Neuronal stem cell (in vitro differentiated cells): ENCODE measurements around the gene IL20RB.
A peak's percentile ranks its signal among the peaks of the same experiment; 100 is the strongest.

ENCODE experiments used
- DNase-seq: peaks from one replicate; pipeline ENCODE4 v3.0.0-alpha.2; 2013; ENCODE audit warnings: low spot score
- H2AFZ ChIP-seq: one replicate; pipeline ENCODE4 v1.6.1; 2013; ENCODE audit warnings: mild to moderate bottlenecking, low read length, inconsistent platforms
- H2AK5ac ChIP-seq: 2 replicates; pipeline ENCODE4 v1.6.1; 2013; ENCODE audit warnings: low read depth, mild to moderate bottlenecking, inconsistent platforms, low read length, moderate library complexity, mixed read lengths
- H2BK120ac ChIP-seq: 2 replicates; pipeline ENCODE4 v1.6.1; 2013; ENCODE audit warnings: low read depth, mild to moderate bottlenecking, inconsistent platforms, low read length, moderate library complexity, mixed read lengths
- H2BK12ac ChIP-seq: one replicate; pipeline ENCODE4 v1.6.1; 2013; ENCODE audit warnings: low read length, inconsistent platforms
- H2BK15ac ChIP-seq: 2 replicates; pipeline ENCODE4 v1.6.1; 2013; ENCODE audit warnings: mild to moderate bottlenecking, low read length, inconsistent platforms, mixed read lengths
- H2BK5ac ChIP-seq: one replicate; pipeline ENCODE4 v1.6.1; 2013; ENCODE audit warnings: inconsistent platforms, mild to moderate bottlenecking, low read length, moderate library complexity
- H3K14ac ChIP-seq: one replicate; pipeline ENCODE4 v1.6.1; 2013; ENCODE audit warnings: low read length, inconsistent platforms
- H3K18ac ChIP-seq: 2 replicates; pipeline ENCODE4 v1.6.1; 2013; ENCODE audit warnings: low read length, inconsistent platforms
- H3K23ac ChIP-seq: 2 replicates; pipeline ENCODE4 v1.6.1; 2013; ENCODE audit warnings: low read depth, mild to moderate bottlenecking, mixed read lengths, low read length, inconsistent platforms; ENCODE audit not compliant: poor library complexity
- H3K27ac ChIP-seq: replicated peaks from 3 replicates; pipeline ENCODE4 v1.5.1; 2013; ENCODE audit warnings: low read length, inconsistent platforms
- H3K27me3 ChIP-seq, 3 experiments: 2 replicates each; pipeline ENCODE4 v1.6.1; 2013; ENCODE audit warnings: low read length in 3 of 3, mild to moderate bottlenecking in 2 of 3, inconsistent platforms in 1 of 3, low read depth in 1 of 3, mixed read lengths in 1 of 3, moderate library complexity in 1 of 3; ENCODE audit not compliant: control insufficient read depth in 3 of 3, insufficient read depth in 3 of 3
- H3K36me3 ChIP-seq, 2 donors: replicated peaks in 1 of 2; 2 replicates each; pipeline ENCODE4 v1.6.1; 2013; ENCODE audit warnings: low read length in 2 of 2; ENCODE audit not compliant: control insufficient read depth in 2 of 2, insufficient read depth in 2 of 2
- H3K4ac ChIP-seq: 2 replicates; pipeline ENCODE4 v1.6.1; 2013; ENCODE audit warnings: inconsistent platforms, mild to moderate bottlenecking, low read length, moderate library complexity
- H3K4me1 ChIP-seq, 2 donors: 1 replicate in 1 of 2; 2 replicates in 1 of 2; pipeline ENCODE4 v1.6.1; 2013; ENCODE audit warnings: low read length in 2 of 2, low read depth in 1 of 2; ENCODE audit not compliant: control insufficient read depth in 2 of 2, insufficient read depth in 1 of 2
- H3K4me2 ChIP-seq: one replicate; pipeline ENCODE4 v1.6.1; 2013; ENCODE audit warnings: mild to moderate bottlenecking, low read length, inconsistent platforms; ENCODE audit not compliant: insufficient read depth, poor library complexity, severe bottlenecking
- H3K4me3 ChIP-seq, 2 donors: 2 replicates each; pipeline ENCODE4 v1.5.1; 2013; ENCODE audit warnings: low read length in 2 of 2, mild to moderate bottlenecking in 2 of 2, inconsistent platforms in 1 of 2, moderate library complexity in 1 of 2
- H3K79me1 ChIP-seq: one replicate; pipeline ENCODE4 v1.6.1; 2013; ENCODE audit warnings: low read depth, mild to moderate bottlenecking, inconsistent platforms, low read length, moderate library complexity
- H3K9ac ChIP-seq: one replicate; pipeline ENCODE4 v1.6.1; 2013; ENCODE audit warnings: mild to moderate bottlenecking, low read depth, low read length, inconsistent platforms; ENCODE audit not compliant: poor library complexity
- H3K9me3 ChIP-seq, 2 donors: replicated peaks in 1 of 2; 2 replicates each; pipeline versions ENCODE3 to v1.6.1; 2013; ENCODE audit warnings: low read length in 2 of 2, mild to moderate bottlenecking in 2 of 2, inconsistent platforms in 1 of 2, low read depth in 1 of 2, mixed read lengths in 1 of 2, moderate library complexity in 1 of 2; ENCODE audit not compliant: control insufficient read depth in 2 of 2, insufficient read depth in 1 of 2
- H4K8ac ChIP-seq: one replicate; pipeline ENCODE4 v1.6.1; 2013; ENCODE audit warnings: low read depth, mild to moderate bottlenecking, inconsistent platforms, low read length, moderate library complexity
- H4K91ac ChIP-seq: one replicate; pipeline ENCODE4 v1.6.1; 2013; ENCODE audit warnings: low read length, low read depth, mild to moderate bottlenecking, inconsistent platforms; ENCODE audit not compliant: poor library complexity
- WGBS, 2 donors: extraction: QIAGEN DNeasy Blood & Tissue Kit; methylation state at CpG; one replicate each; pipeline ENCODE4 v1.1.7; 2013; ENCODE audit warnings: missing lambda C conversion rate in 2 of 2, mixed read lengths in 1 of 2; ENCODE audit not compliant: insufficient read length in 2 of 2, insufficient replicate concordance in 1 of 2; ENCODE audit errors: extremely low coverage in 2 of 2; 5-methylcytosine and 5-hydroxymethylcytosine counted together

Gene IL20RB

GRCh38 chr3:137035631-137036030 is 77.8 kb downstream of the IL20RB start:
- DNase-seq, result no peak
- H2AFZ ChIP-seq, result no peak overlapping the region
- H2BK5ac ChIP-seq, result no peak overlapping the region
- H2AK5ac ChIP-seq, result peak overlapping the region; percentile 64
- no peak overlapping the region for H2BK12ac ChIP-seq
- H2BK15ac ChIP-seq, result peak overlapping the region; percentile 58
- no peaks in the 10 kb centered on the region for H3K36me3 ChIP-seq
- H3K4ac ChIP-seq, result no peak overlapping the region
- H3K4me3 ChIP-seq, result no peak overlapping the region
- H3K9ac ChIP-seq, result no peak overlapping the region
- H3K9me3 ChIP-seq, result no peaks in the 10 kb centered on the region
- peak overlapping the region; percentile 74 for H3K18ac ChIP-seq
- no peak overlapping the region for H4K91ac ChIP-seq
- H3K23ac ChIP-seq, result no peak overlapping the region
- no peak overlapping the region for H3K4me2 ChIP-seq
- H3K79me1 ChIP-seq, result no peaks in the 10 kb centered on the region
- no peak overlapping the region for H3K27ac ChIP-seq
- peaks cover 0 to 16% (median 3%) of the 10 kb centered on the region in 3 experiments for H3K27me3 ChIP-seq
- no peak overlapping the region for H2BK120ac ChIP-seq
- no CpG with 5 or more reads among the region's 5 CpGs for WGBS, 2 donors
- peaks cover 0 to 3% of the 10 kb centered on the region in 2 donors for H3K4me1 ChIP-seq
- H4K8ac ChIP-seq, result no peak overlapping the region
- H3K14ac ChIP-seq, result no peak overlapping the region

GRCh38 chr3:137039570-137039969 is 81.8 kb downstream of the IL20RB start:
- no peak overlapping the region for H3K4ac ChIP-seq
- peaks cover 0 to 2% of the 10 kb centered on the region in 2 donors for H3K4me1 ChIP-seq
- H4K8ac ChIP-seq, result no peak overlapping the region
- H4K91ac ChIP-seq, result no peak overlapping the region
- H3K4me2 ChIP-seq, result no peak overlapping the region
- H3K9ac ChIP-seq, result no peak overlapping the region
- H2BK12ac ChIP-seq, result no peak overlapping the region
- no peak overlapping the region for H2AFZ ChIP-seq
- H3K4me3 ChIP-seq, result no peak overlapping the region
- no peak overlapping the region for H2AK5ac ChIP-seq
- no peaks in the 10 kb centered on the region for H3K36me3 ChIP-seq
- H2BK5ac ChIP-seq, result no peak overlapping the region
- H3K14ac ChIP-seq, result no peak overlapping the region
- no peak overlapping the region for H3K23ac ChIP-seq
- no peak overlapping the region for H2BK120ac ChIP-seq
- no peak for DNase-seq
- H3K18ac ChIP-seq, result no peak overlapping the region
- no peak overlapping the region for H2BK15ac ChIP-seq
- H3K9me3 ChIP-seq, result no peaks in the 10 kb centered on the region
- no peaks in the 10 kb centered on the region for H3K79me1 ChIP-seq
- H3K27me3 ChIP-seq, result no peaks in the 10 kb centered on the region
- H3K27ac ChIP-seq, result no peak overlapping the region

GRCh38 chr3:137041251-137041650 is 83.5 kb downstream of the IL20RB start:
- no peak overlapping the region for H3K27ac ChIP-seq

DNA sequence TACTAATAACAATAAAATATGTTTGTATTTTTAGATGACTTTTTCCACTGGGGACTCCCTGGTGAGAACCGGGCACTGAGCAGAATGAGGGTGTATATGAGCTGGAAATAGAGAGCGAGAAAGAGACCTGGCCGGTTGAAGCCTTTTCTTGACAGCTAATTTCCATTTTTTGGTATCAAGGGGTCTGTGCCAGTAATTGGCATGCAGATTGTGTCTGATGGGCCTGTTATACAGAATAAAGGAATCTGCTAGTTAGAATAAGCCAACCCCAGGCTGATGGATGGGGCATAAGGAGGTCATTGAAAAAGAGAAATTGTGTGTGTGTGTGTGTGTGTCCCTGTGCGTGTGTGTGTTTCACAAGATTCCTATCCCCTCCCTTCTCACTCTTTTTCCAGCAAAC is 83.9 kb downstream of the IL20RB start:
- no peak for DNase-seq
- Histone ChIP-seq H3K79me1 (no peaks in the 10 kb centered on the region), H3K18ac (no peak overlapping the region), H4K91ac (no peak overlapping the region), H3K36me3 (no peaks in the 10 kb centered on the region), H2AFZ (no peak overlapping the region), H2AK5ac (no peak overlapping the region), H3K4me2 (no peak overlapping the region), H3K4me3 (no peak overlapping the region), H3K4ac (no peak overlapping the region), H3K23ac (no peak overlapping the region), H2BK120ac (no peak overlapping the region), H3K14ac (no peak overlapping the region), H2BK5ac (no peak overlapping the region), H2BK12ac (no peak overlapping the region), H4K8ac (no peak overlapping the region), H3K27me3 (no peaks in the 10 kb centered on the region), H3K4me1 (peaks cover 3% of the 10 kb centered on the region in 2 donors), H3K9me3 (no peaks in the 10 kb centered on the region), H3K9ac (no peak overlapping the region), H2BK15ac (no peak overlapping the region), H3K27ac (no peak overlapping the region)
- WGBS, 2 donors, result no CpG with 5 or more reads among the region's 4 CpGs

More at GRCh38 chr3:137041251-137041650, 83.5 kb downstream of the IL20RB start:
- no peaks in the 10 kb centered on the region for H3K79me1 ChIP-seq
- no peaks in the 10 kb centered on the region for H3K27me3 ChIP-seq
- peaks cover 0 to 2% of the 10 kb centered on the region in 2 donors for H3K4me1 ChIP-seq
- H3K4me2 ChIP-seq, result no peak overlapping the region
- H3K4me3 ChIP-seq, result no peak overlapping the region
- H2BK12ac ChIP-seq, result no peak overlapping the region
- no peak overlapping the region for H2AK5ac ChIP-seq
- no peak overlapping the region for H2BK15ac ChIP-seq
- no peak overlapping the region for H2BK120ac ChIP-seq
- H3K36me3 ChIP-seq, result no peaks in the 10 kb centered on the region
- H3K9ac ChIP-seq, result no peak overlapping the region
- H3K9me3 ChIP-seq, result no peaks in the 10 kb centered on the region
- H3K14ac ChIP-seq, result no peak overlapping the region
- H3K18ac ChIP-seq, result no peak overlapping the region
- H4K91ac ChIP-seq, result no peak overlapping the region
- H3K23ac ChIP-seq, result no peak overlapping the region
- no peak overlapping the region for H2AFZ ChIP-seq
- H4K8ac ChIP-seq, result no peak overlapping the region
- no CpG with 5 or more reads among the region's 2 CpGs for WGBS, 2 donors
- no peak overlapping the region for H3K4ac ChIP-seq
- DNase-seq, result no peak
- no peak overlapping the region for H2BK5ac ChIP-seq
